Neural cell (in vitro differentiated cells): ENCODE results near the gene HIPK2. TPM values are rescaled to one million over a fixed set of nuclear protein-coding genes. Genes with fewer than 3 reads are reported as not detected.

ENCODE experiments used
- H2AFZ ChIP-seq: fragments of 200-600, 300-800 bp; sonication (generic), shearing (Covaris generic); 2 replicates; pipeline ENCODE4 v1.6.0; 2014; ENCODE audit warnings: low read depth, mild to moderate bottlenecking, antibody characterized with exemption, low read length, moderate library complexity
- H3F3A ChIP-seq: fragments of 200-600 bp; shearing (Covaris generic); 2 replicates; pipeline ENCODE4 v1.6.1; 2016; ENCODE audit warnings: mild to moderate bottlenecking, moderate library complexity, mixed read lengths, antibody characterized with exemption, low read length; ENCODE audit not compliant: insufficient read depth, poor library complexity, severe bottlenecking
- H3K27ac ChIP-seq: fragments of 200-600, 300-800 bp; sonication (generic), shearing (Covaris generic); 2 replicates; pipeline ENCODE4 v1.5.1; 2014; ENCODE audit warnings: mild to moderate bottlenecking, low read length, moderate library complexity
- H3K27me3 ChIP-seq: fragments of 300-800, 200-600 bp; sonication (generic), shearing (Covaris generic); 2 replicates; pipeline ENCODE4 v1.6.0; 2014; ENCODE audit warnings: mild to moderate bottlenecking, low read depth, low read length, moderate library complexity; ENCODE audit not compliant: insufficient read depth
- H3K36me3 ChIP-seq: fragments of 300-800, 200-600 bp; sonication (generic), shearing (Covaris generic); 2 replicates; pipeline ENCODE4 v1.5.1; 2014; ENCODE audit warnings: mild to moderate bottlenecking, antibody characterized with exemption, low read length, moderate library complexity; ENCODE audit not compliant: insufficient read depth
- H3K4me2 ChIP-seq: fragments of 300-800, 200-600 bp; sonication (generic), shearing (Covaris generic); 2 replicates; pipeline ENCODE4 v1.6.0; 2014; ENCODE audit warnings: mild to moderate bottlenecking, low read length
- H3K4me3 ChIP-seq: fragments of 300-800, 200-600 bp; sonication (generic), shearing (Covaris generic); 2 replicates; pipeline ENCODE4 v1.5.1; 2014; ENCODE audit warnings: mild to moderate bottlenecking, low read length, moderate library complexity
- H3K79me2 ChIP-seq: fragments of 200-600 bp; shearing (Covaris generic); replicated peaks from 2 replicates; pipeline ENCODE4 v1.6.0; 2014; ENCODE audit warnings: mild to moderate bottlenecking, low read length, moderate library complexity; ENCODE audit not compliant: insufficient read depth
- H3K9ac ChIP-seq: fragments of 300-800, 200-600 bp; sonication (generic), shearing (Covaris generic); 2 replicates; pipeline ENCODE4 v1.6.1; 2016; ENCODE audit warnings: mild to moderate bottlenecking, low read length, mixed read lengths
- H3K9me2 ChIP-seq: fragments of 200-600 bp; shearing (Covaris generic); 2 replicates; pipeline ENCODE4 v1.6.1; 2016; ENCODE audit warnings: mild to moderate bottlenecking, low read length, mixed read lengths; ENCODE audit not compliant: insufficient read depth
- H3K9me3 ChIP-seq: fragments of 200-600, 300-800 bp; sonication (generic), shearing (Covaris generic); 2 replicates; pipeline ENCODE4 v1.6.1; 2016; ENCODE audit warnings: mild to moderate bottlenecking, mixed run types, low read length, moderate library complexity, mixed read lengths
- H4K20me1 ChIP-seq: fragments of 200-600 bp; shearing (Covaris generic); 2 replicates; pipeline ENCODE4 v1.6.1; 2016; ENCODE audit warnings: mild to moderate bottlenecking, mixed run types; ENCODE audit not compliant: insufficient read depth
- EP300 ChIP-seq: fragments of 450-650 bp; conservative IDR thresholded peaks from 2 replicates; pipeline ENCODE4 v1.6.1; 2014; ENCODE audit warnings: antibody characterized with exemption, mild to moderate bottlenecking, moderate library complexity; ENCODE audit not compliant: poor library complexity, severe bottlenecking
- EZH2 ChIP-seq: fragments of 200-600, 300-800 bp; shearing (Covaris generic), sonication (generic); IDR thresholded peaks from 2 replicates; pipeline ENCODE4 v1.6.1; 2014; ENCODE audit warnings: antibody characterized with exemption, low read length, borderline replicate concordance, mild to moderate bottlenecking; ENCODE audit not compliant: insufficient read depth, poor library complexity, severe bottlenecking
- MXI1 ChIP-seq: fragments of 450-650 bp; conservative IDR thresholded peaks from 2 replicates; pipeline ENCODE4 v1.6.1; 2014; ENCODE audit warnings: antibody characterized with exemption, mild to moderate bottlenecking; ENCODE audit not compliant: poor library complexity, severe bottlenecking
- POLR2AphosphoS5 ChIP-seq: IDR thresholded peaks from 2 replicates; pipeline ENCODE4 v1.6.1; 2012
- RAD21 ChIP-seq: fragments of 450-650 bp; conservative IDR thresholded peaks from 2 replicates; pipeline ENCODE4 v1.6.1; 2014; ENCODE audit warnings: antibody characterized with exemption, mild to moderate bottlenecking, moderate library complexity
- SMC3 ChIP-seq: fragments of 450-650 bp; conservative IDR thresholded peaks from 2 replicates; pipeline ENCODE4 v1.6.1; 2014; ENCODE audit warnings: antibody characterized with exemption, mild to moderate bottlenecking, moderate library complexity; ENCODE audit not compliant: poor library complexity
- TAF1 ChIP-seq: IDR thresholded peaks from 2 replicates; pipeline ENCODE4 v1.6.1; 2012; ENCODE audit warnings: low read depth
- polyA plus RNA-seq: library from polyadenylated mRNA; depleted of rRNA; stranded (reverse); fragments of >200 nt; gene quantifications from 2 replicates; pipeline ENCODE4 v1.2.3, GENCODE V29; 2014
- TF ChIP-seq, protein P1 (sequence below): IDR thresholded peaks from 2 replicates; pipeline ENCODE4 v1.6.1; 2012; ENCODE audit warnings: borderline replicate concordance
- TF ChIP-seq, protein P2 (sequence below): fragments of 450-650 bp; IDR thresholded peaks from 2 replicates; pipeline ENCODE4 v1.5.1; 2014; ENCODE audit warnings: antibody characterized with exemption, mild to moderate bottlenecking, moderate library complexity; ENCODE audit not compliant: poor library complexity, severe bottlenecking

Gene HIPK2
- polyA plus RNA-seq, 1 donor from 2014 or later: 8.5 TPM

DNA sequence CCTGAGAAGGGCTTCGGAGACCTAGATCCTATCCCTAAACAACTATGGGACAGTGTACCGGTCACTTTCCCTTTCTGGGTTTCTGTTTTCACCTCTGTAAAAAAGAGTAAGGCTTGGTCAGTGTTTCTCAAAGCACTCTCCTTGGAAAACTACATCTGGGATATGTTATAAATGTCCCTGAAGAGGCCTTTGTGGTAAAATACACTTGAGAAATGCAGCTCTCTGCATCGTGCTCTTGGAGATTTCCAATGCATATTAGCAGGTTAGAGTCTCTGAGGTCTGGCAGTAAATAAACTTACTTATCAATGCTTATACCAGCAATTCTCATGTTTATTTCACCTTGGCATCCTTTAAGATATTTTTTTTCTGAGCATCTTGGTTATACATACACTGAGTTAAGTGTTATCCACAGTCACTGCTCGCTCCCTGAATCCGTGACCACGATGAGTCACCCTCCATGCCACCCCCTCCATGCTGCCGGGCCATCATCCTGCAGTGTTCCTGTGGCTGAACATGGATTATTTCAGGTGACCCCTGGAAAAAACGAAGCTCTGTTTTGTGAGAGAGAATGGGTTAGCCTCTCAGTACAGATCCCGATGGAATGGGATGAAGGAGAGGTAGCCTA, 48.0 kb upstream of the HIPK2 start:
- no peak overlapping the region for H2AFZ ChIP-seq
- no peaks in the 10 kb centered on the region for H4K20me1 ChIP-seq
- H3K27me3 ChIP-seq: no peaks in the 10 kb centered on the region
- no peaks in the 10 kb centered on the region for H3K79me2 ChIP-seq
- no peak overlapping the region for H3K9ac ChIP-seq
- no peak overlapping the region for H3K4me3 ChIP-seq
- TF ChIP-seq TAF1 (no peak), SMC3 (no peak), RAD21 (no peak), POLR2AphosphoS5 (no peak), EZH2 (no peak), EP300 (no peak), MXI1 (no peak)
- TF ChIP-seq, protein P1, sequence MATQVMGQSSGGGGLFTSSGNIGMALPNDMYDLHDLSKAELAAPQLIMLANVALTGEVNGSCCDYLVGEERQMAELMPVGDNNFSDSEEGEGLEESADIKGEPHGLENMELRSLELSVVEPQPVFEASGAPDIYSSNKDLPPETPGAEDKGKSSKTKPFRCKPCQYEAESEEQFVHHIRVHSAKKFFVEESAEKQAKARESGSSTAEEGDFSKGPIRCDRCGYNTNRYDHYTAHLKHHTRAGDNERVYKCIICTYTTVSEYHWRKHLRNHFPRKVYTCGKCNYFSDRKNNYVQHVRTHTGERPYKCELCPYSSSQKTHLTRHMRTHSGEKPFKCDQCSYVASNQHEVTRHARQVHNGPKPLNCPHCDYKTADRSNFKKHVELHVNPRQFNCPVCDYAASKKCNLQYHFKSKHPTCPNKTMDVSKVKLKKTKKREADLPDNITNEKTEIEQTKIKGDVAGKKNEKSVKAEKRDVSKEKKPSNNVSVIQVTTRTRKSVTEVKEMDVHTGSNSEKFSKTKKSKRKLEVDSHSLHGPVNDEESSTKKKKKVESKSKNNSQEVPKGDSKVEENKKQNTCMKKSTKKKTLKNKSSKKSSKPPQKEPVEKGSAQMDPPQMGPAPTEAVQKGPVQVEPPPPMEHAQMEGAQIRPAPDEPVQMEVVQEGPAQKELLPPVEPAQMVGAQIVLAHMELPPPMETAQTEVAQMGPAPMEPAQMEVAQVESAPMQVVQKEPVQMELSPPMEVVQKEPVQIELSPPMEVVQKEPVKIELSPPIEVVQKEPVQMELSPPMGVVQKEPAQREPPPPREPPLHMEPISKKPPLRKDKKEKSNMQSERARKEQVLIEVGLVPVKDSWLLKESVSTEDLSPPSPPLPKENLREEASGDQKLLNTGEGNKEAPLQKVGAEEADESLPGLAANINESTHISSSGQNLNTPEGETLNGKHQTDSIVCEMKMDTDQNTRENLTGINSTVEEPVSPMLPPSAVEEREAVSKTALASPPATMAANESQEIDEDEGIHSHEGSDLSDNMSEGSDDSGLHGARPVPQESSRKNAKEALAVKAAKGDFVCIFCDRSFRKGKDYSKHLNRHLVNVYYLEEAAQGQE: no peak
- TF ChIP-seq, protein P2, sequence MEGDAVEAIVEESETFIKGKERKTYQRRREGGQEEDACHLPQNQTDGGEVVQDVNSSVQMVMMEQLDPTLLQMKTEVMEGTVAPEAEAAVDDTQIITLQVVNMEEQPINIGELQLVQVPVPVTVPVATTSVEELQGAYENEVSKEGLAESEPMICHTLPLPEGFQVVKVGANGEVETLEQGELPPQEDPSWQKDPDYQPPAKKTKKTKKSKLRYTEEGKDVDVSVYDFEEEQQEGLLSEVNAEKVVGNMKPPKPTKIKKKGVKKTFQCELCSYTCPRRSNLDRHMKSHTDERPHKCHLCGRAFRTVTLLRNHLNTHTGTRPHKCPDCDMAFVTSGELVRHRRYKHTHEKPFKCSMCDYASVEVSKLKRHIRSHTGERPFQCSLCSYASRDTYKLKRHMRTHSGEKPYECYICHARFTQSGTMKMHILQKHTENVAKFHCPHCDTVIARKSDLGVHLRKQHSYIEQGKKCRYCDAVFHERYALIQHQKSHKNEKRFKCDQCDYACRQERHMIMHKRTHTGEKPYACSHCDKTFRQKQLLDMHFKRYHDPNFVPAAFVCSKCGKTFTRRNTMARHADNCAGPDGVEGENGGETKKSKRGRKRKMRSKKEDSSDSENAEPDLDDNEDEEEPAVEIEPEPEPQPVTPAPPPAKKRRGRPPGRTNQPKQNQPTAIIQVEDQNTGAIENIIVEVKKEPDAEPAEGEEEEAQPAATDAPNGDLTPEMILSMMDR: no peak
- no peak overlapping the region for H3K27ac ChIP-seq
- no peaks in the 10 kb centered on the region for H3K36me3 ChIP-seq
- H3K9me3 ChIP-seq: no peaks in the 10 kb centered on the region
- H3F3A ChIP-seq: no peaks in the 10 kb centered on the region
- no peak overlapping the region for H3K4me2 ChIP-seq
- H3K9me2 ChIP-seq: no peaks in the 10 kb centered on the region

DNA sequence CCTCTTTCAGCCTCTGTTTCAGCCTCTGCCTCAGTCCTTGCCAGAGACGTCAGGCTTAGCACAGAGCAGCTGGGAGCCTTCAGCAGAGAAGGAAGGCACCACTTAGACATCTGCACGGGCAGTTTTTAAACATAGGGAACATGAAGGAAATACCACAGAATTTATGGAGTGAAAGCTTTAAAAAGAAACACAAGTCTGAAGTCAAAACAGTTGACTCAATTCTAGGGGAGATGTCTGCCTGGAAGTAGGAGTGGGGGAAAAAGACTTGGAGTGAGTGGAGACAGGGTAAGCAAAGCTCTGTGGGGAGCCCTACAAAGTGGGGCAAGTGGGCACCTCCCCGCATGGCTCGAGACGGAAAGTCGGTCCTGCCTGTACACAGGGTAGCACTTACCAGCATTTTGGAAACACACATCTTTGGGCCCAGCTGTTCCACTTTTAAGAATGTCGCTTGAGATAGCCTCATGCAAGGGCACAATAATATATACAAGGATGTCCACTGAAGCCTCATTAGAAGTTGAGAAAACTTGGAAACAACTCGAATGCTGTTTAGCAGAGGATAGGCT, 46.2 kb upstream of the HIPK2 start:
- Histone ChIP-seq H2AFZ (no peak overlapping the region), H3K4me2 (no peak overlapping the region)

More for the DNA sequence above, 46.2 kb upstream of the HIPK2 start:
- no peak overlapping the region for H3K27ac ChIP-seq
- H3K9me3 ChIP-seq: no peaks in the 10 kb centered on the region
- H3F3A ChIP-seq: no peaks in the 10 kb centered on the region
- H3K79me2 ChIP-seq: no peaks in the 10 kb centered on the region
- H3K27me3 ChIP-seq: no peaks in the 10 kb centered on the region
- H3K4me3 ChIP-seq: no peak overlapping the region
- no peaks in the 10 kb centered on the region for H3K36me3 ChIP-seq
- TF ChIP-seq MXI1 (no peak), EP300 (no peak), POLR2AphosphoS5 (no peak), RAD21 (no peak), TAF1 (no peak), SMC3 (no peak)
- TF ChIP-seq, protein P1: no peak
- TF ChIP-seq, protein P2: no peak
- no peaks in the 10 kb centered on the region for H3K9me2 ChIP-seq
- no peaks in the 10 kb centered on the region for H4K20me1 ChIP-seq
- no peak overlapping the region for H3K9ac ChIP-seq
